ENCODE measurements around the gene WIPF3.

Gene WIPF3

GRCh38 chr7:29806208-29806994, at the start of gene WIPF3:
Gene WIPF3 (plus strand): TSS chr7:29806508. CDS start chr7:29834725, 28,217 bp downstream.
- DNase-seq = no peak

GRCh38 chr7:29763266-29763665, 43.0 kb upstream of the WIPF3 start:
- DNase-seq = no peak

DNA sequence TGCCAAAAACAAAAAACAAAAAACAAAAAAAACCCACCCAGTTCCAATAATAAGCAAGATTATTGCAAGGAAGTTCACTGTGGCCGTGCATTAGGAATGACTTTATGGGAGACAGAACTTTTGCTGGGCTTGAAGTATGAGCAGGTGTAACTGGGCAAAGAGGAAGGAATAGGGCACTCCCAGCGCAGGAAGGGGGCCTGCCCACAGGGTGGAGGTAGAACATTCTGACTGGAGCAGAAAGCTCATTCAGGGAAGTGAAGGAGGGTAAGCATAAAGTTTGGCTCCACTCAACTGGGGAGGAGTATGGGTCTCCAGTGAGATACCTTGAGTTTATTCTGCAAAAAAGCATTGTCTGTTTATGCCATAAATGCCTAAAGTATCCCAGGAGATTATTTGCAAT, 42.1 kb upstream of the WIPF3 start:
- no peak for DNase-seq

- DNase-seq = no peak
Measured at GRCh38 chr7:29765490-29765889, 40.8 kb upstream of the WIPF3 start.

DNA sequence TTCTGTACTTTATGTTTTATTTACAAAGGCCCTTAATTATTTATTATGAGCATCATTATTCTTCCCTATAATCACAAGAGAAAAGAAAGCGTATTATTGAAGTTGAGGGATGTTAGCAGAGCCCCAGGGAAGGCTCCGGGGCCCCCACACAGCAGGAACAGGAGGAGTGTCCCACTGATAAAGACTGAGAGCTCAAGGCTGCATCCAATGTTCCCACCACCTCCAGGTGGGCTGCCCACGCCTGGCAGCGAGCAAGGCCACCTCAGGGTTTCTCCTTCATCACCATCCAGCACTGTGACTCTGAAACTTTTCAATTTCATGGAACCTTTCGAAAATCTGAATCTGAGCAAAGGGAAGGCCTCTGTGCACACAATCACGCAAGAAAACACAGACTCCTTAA, 35.9 kb upstream of the WIPF3 start:
- DNase-seq = no peak

DNA sequence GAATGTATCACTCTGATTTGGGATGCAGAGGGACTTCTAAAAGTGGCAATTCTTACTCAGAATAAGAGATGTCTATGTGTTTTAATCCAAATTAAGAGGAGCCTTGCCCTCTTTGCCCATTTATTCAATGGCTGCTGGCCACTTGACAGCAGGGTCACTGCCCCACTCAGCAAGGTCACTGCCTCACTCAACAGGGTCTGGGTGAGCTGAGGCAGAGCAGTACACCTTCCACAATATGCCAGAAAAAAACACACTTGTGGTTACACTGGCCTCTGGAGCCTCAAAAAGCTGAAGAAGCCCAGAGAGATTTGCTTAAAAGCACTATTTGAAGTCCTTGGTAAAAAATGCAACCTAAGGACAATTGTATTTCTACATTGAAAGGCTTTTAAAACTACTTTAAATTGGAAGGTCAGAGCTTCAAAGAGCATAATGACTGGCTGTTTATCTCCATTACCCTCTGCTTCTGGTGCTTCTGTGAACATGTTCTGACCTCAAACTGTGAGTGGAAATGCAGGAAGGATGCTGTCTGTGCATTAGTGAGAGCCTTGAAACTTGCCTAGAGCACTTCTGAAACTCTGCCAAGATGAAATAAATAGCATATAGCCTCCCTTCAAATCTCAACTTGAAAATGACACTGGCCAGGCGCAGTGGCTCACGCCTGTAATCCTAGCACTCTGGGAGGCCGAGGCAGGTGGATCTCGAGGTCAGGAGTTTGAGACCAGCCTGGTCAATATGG, 35.1 kb upstream of the WIPF3 start:
- DNase-seq = no peak

GRCh38 chr7:29779017-29779416, 27.3 kb upstream of the WIPF3 start:
- no peak for DNase-seq

GRCh38 chr7:29780346-29780745, 26.0 kb upstream of the WIPF3 start:
- no peak for DNase-seq

- DNase-seq = no peak
Measured at GRCh38 chr7:29783671-29784070, 22.6 kb upstream of the WIPF3 start.

DNA sequence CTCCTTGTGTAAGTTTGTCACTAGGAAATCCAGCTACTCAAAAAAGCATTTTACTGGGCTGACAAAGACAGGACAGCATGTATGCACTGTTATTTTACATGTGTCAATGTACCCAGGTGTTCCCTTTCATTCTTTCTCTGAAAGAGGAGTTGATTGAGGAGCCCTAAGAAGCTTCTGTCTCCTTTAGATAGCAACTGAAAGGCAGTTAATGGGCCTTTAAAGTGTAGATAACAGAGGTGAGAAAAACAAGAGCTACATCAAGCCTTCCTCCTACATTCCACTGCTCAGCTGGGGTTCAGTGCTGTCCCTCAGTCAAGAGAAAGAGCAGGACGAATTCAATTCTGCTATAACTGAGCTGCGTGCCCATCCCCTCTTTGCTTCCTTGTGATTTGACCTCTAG, 12.8 kb upstream of the WIPF3 start:
- DNase-seq = no peak

GRCh38 chr7:29794959-29795629, 11.2 kb upstream of the WIPF3 start:
- DNase-seq = no peak

- DNase-seq = no peak
Measured at GRCh38 chr7:29795696-29796580, 10.4 kb upstream of the WIPF3 start.

- DNase-seq = no peak
Measured at GRCh38 chr7:29797112-29797944, 9.0 kb upstream of the WIPF3 start.

GRCh38 chr7:29798422-29798821, 7.9 kb upstream of the WIPF3 start:
- no peak for DNase-seq

- no peak for DNase-seq
Measured at GRCh38 chr7:29801929-29802328, 4.4 kb upstream of the WIPF3 start.

DNA sequence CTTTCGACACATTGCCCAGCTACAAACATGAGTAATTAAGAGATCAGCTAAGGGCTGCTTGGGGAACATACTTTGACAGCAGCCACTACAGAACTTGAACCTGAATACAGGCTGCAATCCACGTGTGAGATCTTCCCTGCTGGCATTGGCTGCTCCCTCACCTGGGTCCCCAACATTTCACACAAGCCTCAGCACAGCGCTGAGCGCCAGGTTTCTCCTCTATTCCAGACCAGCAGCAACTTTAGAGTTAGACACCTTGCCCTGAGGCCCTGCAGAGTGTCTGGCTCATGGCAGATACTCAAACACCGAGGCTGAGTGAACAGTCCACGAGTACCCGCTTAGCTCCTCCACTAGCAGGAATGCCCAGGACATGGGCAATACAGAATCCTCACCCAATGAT, 1.3 kb upstream of the WIPF3 start:
- no peak for DNase-seq

GRCh38 chr7:29805886-29806207, 461 bp upstream of the WIPF3 start:
- no peak for DNase-seq

GRCh38 chr7:29806995-29807841, 910 bp downstream of the WIPF3 start:
- DNase-seq = no peak

DNA sequence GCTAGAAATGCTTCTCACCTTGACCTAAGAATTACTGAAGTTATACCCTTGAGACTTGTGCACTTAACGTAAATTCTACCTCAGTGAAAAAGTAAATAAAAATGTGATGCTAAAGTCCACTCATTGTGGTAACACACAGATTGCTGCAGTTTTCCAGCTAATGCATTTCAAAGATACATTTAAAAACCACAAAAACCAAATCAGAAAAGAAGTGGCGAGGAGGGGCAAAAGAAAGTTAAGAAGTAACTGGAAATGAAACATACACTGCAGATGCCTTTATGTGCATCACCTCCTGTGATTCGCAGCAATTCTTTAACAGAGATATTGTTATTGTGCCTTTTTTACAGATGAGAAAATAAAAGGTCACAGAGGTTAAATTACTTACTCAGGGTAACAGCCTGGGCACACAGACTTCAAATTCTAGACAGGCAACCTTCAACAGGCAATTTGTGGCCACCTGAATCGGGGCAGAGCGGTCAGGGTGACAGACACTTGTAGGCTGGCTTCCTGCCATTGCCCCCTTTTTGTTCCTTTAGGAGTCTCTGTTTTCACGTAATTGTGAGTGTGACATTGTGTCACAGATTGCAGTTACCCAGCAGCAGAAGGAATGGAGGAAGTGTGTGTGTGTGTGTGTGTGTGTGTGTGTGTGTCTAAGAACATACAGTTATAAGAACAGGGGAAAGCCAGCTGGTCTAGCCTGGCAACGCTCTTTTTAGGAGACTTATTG, 1.9 kb downstream of the WIPF3 start:
- DNase-seq = no peak

- DNase-seq = no peak
Measured at GRCh38 chr7:29809533-29810155, 3.3 kb downstream of the WIPF3 start.
